A549 (cell line): Measurements from ENCODE around the gene UBR2. TPM values are rescaled to one million over a fixed set of nuclear protein-coding genes. Genes with fewer than 3 reads are reported as not detected.
"Not testable (repeated sequence)": the region's sequence is repeated elsewhere in the genome, so short reads cannot be mapped to it uniquely, and the experiment has no call there.

Experiments
- ATAC-seq, 2 experiments: fragments of 200-7000 bp in 1 of 2; fragments of >200 bp in 1 of 2; cut with Nextera tagmentation in 1 of 2; cut with Tn5 transposase in 1 of 2; 3 replicates each; pipeline versions ENCODE4 v1.8.0 to v1.9.1; 2018 to 2020; ENCODE audit warnings: mild to moderate bottlenecking in 1 of 2, moderate library complexity in 1 of 2
- CTCF ChIA-PET: fragments of 300-600 bp; sonication (Branson Sonifier 250); formaldehyde crosslinking; extraction: SDS; loops from one replicate; lab custom pipeline; 2021; ENCODE audit warnings: antibody characterized with exemption, inconsistent platforms; lab: Yijun Ruan, JAX
- POLR2A ChIA-PET: fragments of 350-600 bp; formaldehyde crosslinking; extraction: SDS; loops from one replicate; lab custom pipeline; 2021; ENCODE audit warnings: antibody characterized with exemption, inconsistent platforms; lab: Yijun Ruan, JAX
- DNase-seq, 2 experiments: peaks; one replicate each; pipeline versions ENCODE4 v3.0.0 to v3.0.0-alpha.2; 2011 to 2016; ENCODE audit warnings: low read depth in 1 of 2, low spot score in 1 of 2
- FAIRE-seq: peaks from 2 replicates; lab custom pipeline; 2011; peaks lifted over from hg19 to GRCh38; lab: Jason Lieb, UNC
- H3K27ac ChIP-seq, 2 experiments: fragments of >200 bp; sonication (Bioruptor Twin); formaldehyde crosslinking; 3 replicates each; pipeline ENCODE4 v1.5.1; 2016 to 2017
- H3K4me1 ChIP-seq: fragments of >200 bp; sonication (Bioruptor Twin); formaldehyde crosslinking; 3 replicates; pipeline ENCODE4 v1.6.1; 2016
- H3K4me2 ChIP-seq: fragments of >200 bp; sonication (Bioruptor Twin); formaldehyde crosslinking; 3 replicates; pipeline ENCODE4 v1.6.1; 2016
- H3K4me3 ChIP-seq: fragments of >200 bp; sonication (Bioruptor Twin); formaldehyde crosslinking; 3 replicates; pipeline ENCODE4 v1.5.1; 2016
- H3K9me3 ChIP-seq: fragments of >200 bp; sonication (Bioruptor Twin); formaldehyde crosslinking; 3 replicates; pipeline ENCODE4 v1.6.1; 2016
- EHMT2 ChIP-seq: fragments of 200-600 bp; sonication (generic); IDR thresholded peaks from 2 replicates; pipeline ENCODE4 v1.6.1; 2016; ENCODE audit warnings: antibody characterized with exemption, low read depth, mild to moderate bottlenecking, moderate library complexity
- EP300 ChIP-seq, 2 experiments: fragments of >200 bp; sonication (Bioruptor Twin); formaldehyde crosslinking; IDR thresholded peaks; 2 replicates in 1 of 2; 3 replicates in 1 of 2; pipeline ENCODE4 v1.6.1; 2016 to 2017
- ESRRA ChIP-seq: fragments of 150-350 bp; IDR thresholded peaks from 2 replicates; pipeline ENCODE4 v1.6.1; 2014; ENCODE audit warnings: mild to moderate bottlenecking, low read length, borderline replicate concordance
- FOXS1 ChIP-seq: fragments of 250-450 bp; sonication (Bioruptor Pico); IDR thresholded peaks from 2 replicates; pipeline ENCODE4 v1.5.0; 2020; ENCODE audit warnings: mild to moderate bottlenecking, moderate library complexity
- HDAC2 ChIP-seq: fragments of 200-600 bp; sonication (generic); IDR thresholded peaks from 2 replicates; pipeline ENCODE4 v1.6.1; 2016
- HOXB13 ChIP-seq: fragments of 250-450 bp; sonication (Bioruptor Pico); IDR thresholded peaks from 2 replicates; pipeline ENCODE4 v1.5.0; 2020; ENCODE audit warnings: low read depth, mild to moderate bottlenecking, moderate library complexity
- HOXB5 ChIP-seq: fragments of 250-450 bp; sonication (Bioruptor Pico); IDR thresholded peaks from 2 replicates; pipeline ENCODE4 v1.5.0; 2020; ENCODE audit warnings: mild to moderate bottlenecking, moderate library complexity
- JUNB ChIP-seq: fragments of >200 bp; sonication (Bioruptor Twin); formaldehyde crosslinking; IDR thresholded peaks from 2 replicates; pipeline ENCODE4 v1.6.1; 2016
- MYC ChIP-seq: IDR thresholded peaks from 2 replicates; pipeline ENCODE4 v1.6.1; 2012; ENCODE audit warnings: mild to moderate bottlenecking, inconsistent platforms, low read length, improper control_type of control experiment, borderline replicate concordance
- NFE2L2 ChIP-seq: fragments of 150-350 bp; conservative IDR thresholded peaks from 2 replicates; pipeline ENCODE4 v1.6.1; 2014; ENCODE audit warnings: low read length
- POLR2A ChIP-seq: IDR thresholded peaks from 2 replicates; pipeline ENCODE4 v1.6.1; 2012; ENCODE audit warnings: mild to moderate bottlenecking, low read length
- POLR2AphosphoS2 ChIP-seq: conservative IDR thresholded peaks from 2 replicates; pipeline ENCODE4 v1.6.1; 2012; ENCODE audit warnings: low read length, improper control_type of control experiment, inconsistent platforms
- RAD21 ChIP-seq, 2 experiments: fragments of >200 bp in 1 of 2; sonication (Bioruptor Twin) in 1 of 2; formaldehyde crosslinking in 1 of 2; IDR thresholded peaks in 1 of 2; conservative IDR thresholded peaks in 1 of 2; 2 replicates in 1 of 2; 3 replicates in 1 of 2; pipeline ENCODE4 v1.6.1; 2012 to 2018; ENCODE audit warnings: inconsistent platforms in 1 of 2
- RCOR1 ChIP-seq: fragments of 150-350 bp; IDR thresholded peaks from 2 replicates; pipeline ENCODE4 v1.6.1; 2014; ENCODE audit warnings: antibody characterized with exemption, low read length, low read depth
- RFX5 ChIP-seq: fragments of 450-650 bp; IDR thresholded peaks from 2 replicates; pipeline ENCODE4 v1.7.1; 2014; ENCODE audit warnings: antibody characterized with exemption, mild to moderate bottlenecking, moderate library complexity
- SREBF2 ChIP-seq: fragments of 450-650 bp; IDR thresholded peaks from 2 replicates; pipeline ENCODE4 v1.6.1; 2014; ENCODE audit warnings: mild to moderate bottlenecking, moderate library complexity
- TP53 ChIP-seq: fragments of 250-450 bp; sonication (Bioruptor Pico); IDR thresholded peaks from 2 replicates; pipeline ENCODE4 v1.5.0; 2021; ENCODE audit warnings: mild to moderate bottlenecking, moderate library complexity
- ZNF302 ChIP-seq: fragments of 250-450 bp; sonication (Bioruptor Pico); IDR thresholded peaks from 2 replicates; pipeline ENCODE4 v1.9.0; 2021; ENCODE audit warnings: inconsistent platforms, mild to moderate bottlenecking, moderate library complexity
- ZSCAN20 ChIP-seq: fragments of 250-450 bp; sonication (Bioruptor Pico); IDR thresholded peaks from 2 replicates; pipeline ENCODE4 v1.8.0; 2022; ENCODE audit warnings: mild to moderate bottlenecking, moderate library complexity
- WGBS: methylation state at CpG from one replicate; pipeline ENCODE4 v1.1.6; 2017; ENCODE audit errors: missing lambda C conversion rate; 5-methylcytosine and 5-hydroxymethylcytosine counted together
- polyA plus RNA-seq, 4 experiments: library from polyadenylated mRNA; depleted of rRNA in 3 of 4; stranded (reverse); fragments of >200 nt; fragmentation: RNase III in 1 of 4; extraction: RNeasy Plus Mini Kit Qiagen cat#74134 plus additional on column Dnase treatment in 1 of 4; gene quantifications; 2 replicates in 3 of 4; 3 replicates in 1 of 4; pipeline ENCODE4 v1.2.3, GENCODE V29; 2011 to 2017
- TF ChIP-seq, protein P1 (sequence below): fragments of >200 bp; sonication (Bioruptor Twin); formaldehyde crosslinking; IDR thresholded peaks from 3 replicates; pipeline ENCODE4 v1.5.1; 2016
- TF ChIP-seq, protein P2 (sequence below): fragments of 250-450 bp; sonication (Bioruptor Pico); IDR thresholded peaks from 2 replicates; pipeline ENCODE4 v1.5.0; 2020; ENCODE audit warnings: low read depth, mild to moderate bottlenecking, moderate library complexity
- TF ChIP-seq, protein P3 (sequence below): fragments of 250-450 bp; sonication (Bioruptor Pico); IDR thresholded peaks from 2 replicates; pipeline ENCODE4 v1.5.0; 2021; ENCODE audit warnings: mild to moderate bottlenecking, moderate library complexity, borderline replicate concordance

UBR2 gene
- polyA plus RNA-seq, 2 of the 4 experiments (the other 2 are of a cell fraction): 5.5 to 15.2 TPM

DNA sequence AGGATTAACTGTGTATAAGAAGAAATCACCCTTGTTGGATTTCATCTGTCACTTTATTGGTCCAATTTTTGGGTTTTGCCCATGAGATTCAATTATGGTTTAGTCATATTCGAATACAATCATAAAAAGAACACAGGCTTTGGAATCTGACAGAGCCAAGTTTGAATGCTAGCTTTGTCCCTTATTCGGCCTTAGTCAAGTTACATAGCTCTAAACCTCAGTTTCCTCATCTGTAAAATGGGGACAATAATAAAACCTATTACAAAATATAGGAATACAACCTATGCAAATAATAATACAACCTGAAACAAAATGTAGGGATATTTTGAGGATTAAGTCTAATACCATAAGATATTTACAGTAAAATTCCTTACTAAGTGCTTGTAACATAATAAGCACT, 100.9 kb downstream of the UBR2 start:
- ChIA-PET CTCF (interaction anchor here (0.6 to 4.3 kb wide), 4 partner anchors 15 to 213 kb away, joined by 3 to 45 read pairs (median 4); partner anchors contain the start of gene RPL7L1), POLR2A (no interaction called here)
- FAIRE-seq: no peak
- Histone ChIP-seq H3K9me3 (no peaks in the 10 kb centered on the region), H3K4me1 (no peaks in the 10 kb centered on the region)
- TF ChIP-seq EHMT2 (no peak), FOXS1 (CRISPR knock-in tag) (no peak), NFE2L2 (no peak), RFX5 (no peak), RAD21 (conservative IDR thresholded peaks at IDR 0.05 in 1 of 2, IDR thresholded peaks at IDR 0.05 in 1 of 2) (no peak), TP53 (CRISPR knock-in tag) (no peak), POLR2AphosphoS2 (no peak), POLR2A (no peak), RCOR1 (no peak), ESRRA (no peak), ZNF302 (CRISPR knock-in tag) (no peak), JUNB (no peak), ZSCAN20 (no peak), HOXB13 (no peak), MYC (no peak), HOXB5 (no peak)
- TF ChIP-seq, protein P1, sequence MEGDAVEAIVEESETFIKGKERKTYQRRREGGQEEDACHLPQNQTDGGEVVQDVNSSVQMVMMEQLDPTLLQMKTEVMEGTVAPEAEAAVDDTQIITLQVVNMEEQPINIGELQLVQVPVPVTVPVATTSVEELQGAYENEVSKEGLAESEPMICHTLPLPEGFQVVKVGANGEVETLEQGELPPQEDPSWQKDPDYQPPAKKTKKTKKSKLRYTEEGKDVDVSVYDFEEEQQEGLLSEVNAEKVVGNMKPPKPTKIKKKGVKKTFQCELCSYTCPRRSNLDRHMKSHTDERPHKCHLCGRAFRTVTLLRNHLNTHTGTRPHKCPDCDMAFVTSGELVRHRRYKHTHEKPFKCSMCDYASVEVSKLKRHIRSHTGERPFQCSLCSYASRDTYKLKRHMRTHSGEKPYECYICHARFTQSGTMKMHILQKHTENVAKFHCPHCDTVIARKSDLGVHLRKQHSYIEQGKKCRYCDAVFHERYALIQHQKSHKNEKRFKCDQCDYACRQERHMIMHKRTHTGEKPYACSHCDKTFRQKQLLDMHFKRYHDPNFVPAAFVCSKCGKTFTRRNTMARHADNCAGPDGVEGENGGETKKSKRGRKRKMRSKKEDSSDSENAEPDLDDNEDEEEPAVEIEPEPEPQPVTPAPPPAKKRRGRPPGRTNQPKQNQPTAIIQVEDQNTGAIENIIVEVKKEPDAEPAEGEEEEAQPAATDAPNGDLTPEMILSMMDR: no peak
- TF ChIP-seq, protein P2, sequence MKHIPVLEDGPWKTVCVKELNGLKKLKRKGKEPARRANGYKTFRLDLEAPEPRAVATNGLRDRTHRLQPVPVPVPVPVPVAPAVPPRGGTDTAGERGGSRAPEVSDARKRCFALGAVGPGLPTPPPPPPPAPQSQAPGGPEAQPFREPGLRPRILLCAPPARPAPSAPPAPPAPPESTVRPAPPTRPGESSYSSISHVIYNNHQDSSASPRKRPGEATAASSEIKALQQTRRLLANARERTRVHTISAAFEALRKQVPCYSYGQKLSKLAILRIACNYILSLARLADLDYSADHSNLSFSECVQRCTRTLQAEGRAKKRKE (CRISPR knock-in tag): no peak
- TF ChIP-seq, all 56 proteins: peak for 0
- no peak overlapping the region for H3K27ac ChIP-seq
- no peak overlapping the region for H3K4me3 ChIP-seq
- H3K4me2 ChIP-seq: no peak overlapping the region
- no peak for ATAC-seq
- no peak for DNase-seq
- 92% methylated on average over 2 of the region's 2 CpGs for WGBS

DNA sequence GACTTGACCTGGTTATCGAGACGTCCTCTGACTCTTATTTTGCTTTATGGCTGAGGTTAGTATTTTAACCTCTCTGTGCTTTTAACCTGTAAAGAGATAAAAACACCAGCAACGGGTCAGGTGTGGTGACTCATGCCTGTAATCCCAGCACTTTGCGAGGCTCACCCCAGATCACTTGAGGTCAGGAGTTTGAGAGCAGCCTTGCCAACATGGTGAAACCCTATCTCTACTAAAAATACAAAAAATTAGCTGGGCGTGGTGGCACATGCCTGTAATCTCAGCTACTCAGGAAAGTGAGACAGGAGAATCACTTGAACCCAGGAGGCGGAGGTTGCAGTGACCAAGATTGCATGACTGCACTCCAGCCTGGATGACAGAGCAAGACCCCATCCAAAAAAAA, 110.5 kb downstream of the UBR2 start:
- ATAC-seq, POLR2A ChIA-PET, H3K4me2 ChIP-seq, H3K27ac ChIP-seq, DNase-seq, H3K9me3 ChIP-seq, H3K4me1 ChIP-seq, H3K4me3 ChIP-seq, FAIRE-seq, CTCF ChIA-PET: not testable (repeated sequence)
- WGBS: 75% methylated on average over 6 of the region's 6 CpGs

DNA sequence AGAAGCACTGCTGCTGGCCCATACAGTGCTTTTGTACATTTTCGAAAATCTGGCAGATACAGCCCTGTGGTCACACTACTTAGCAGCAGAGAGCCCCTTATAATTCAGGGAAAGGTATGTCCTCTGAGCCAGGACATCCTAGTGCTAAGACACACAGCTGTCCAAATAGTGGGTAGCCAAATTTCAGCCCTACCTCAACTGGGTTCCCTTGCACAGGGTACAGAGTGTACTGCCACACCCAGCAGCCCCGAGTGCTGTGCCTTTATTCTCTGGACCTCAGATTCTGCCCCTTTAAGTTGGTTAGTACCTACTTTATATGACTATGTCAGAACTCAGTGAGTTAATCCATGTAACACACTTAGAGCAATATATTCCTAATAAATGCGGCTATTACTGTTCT, 111.0 kb downstream of the UBR2 start:
- no peaks in the 10 kb centered on the region for H3K9me3 ChIP-seq
- FAIRE-seq: no peak
- TF ChIP-seq HOXB13: no peak
- TF ChIP-seq HDAC2: no peak
- no peak for TF ChIP-seq EP300 (IDR thresholded peaks at IDR 0.05)
- TF ChIP-seq SREBF2: no peak
- TF ChIP-seq, protein P3, sequence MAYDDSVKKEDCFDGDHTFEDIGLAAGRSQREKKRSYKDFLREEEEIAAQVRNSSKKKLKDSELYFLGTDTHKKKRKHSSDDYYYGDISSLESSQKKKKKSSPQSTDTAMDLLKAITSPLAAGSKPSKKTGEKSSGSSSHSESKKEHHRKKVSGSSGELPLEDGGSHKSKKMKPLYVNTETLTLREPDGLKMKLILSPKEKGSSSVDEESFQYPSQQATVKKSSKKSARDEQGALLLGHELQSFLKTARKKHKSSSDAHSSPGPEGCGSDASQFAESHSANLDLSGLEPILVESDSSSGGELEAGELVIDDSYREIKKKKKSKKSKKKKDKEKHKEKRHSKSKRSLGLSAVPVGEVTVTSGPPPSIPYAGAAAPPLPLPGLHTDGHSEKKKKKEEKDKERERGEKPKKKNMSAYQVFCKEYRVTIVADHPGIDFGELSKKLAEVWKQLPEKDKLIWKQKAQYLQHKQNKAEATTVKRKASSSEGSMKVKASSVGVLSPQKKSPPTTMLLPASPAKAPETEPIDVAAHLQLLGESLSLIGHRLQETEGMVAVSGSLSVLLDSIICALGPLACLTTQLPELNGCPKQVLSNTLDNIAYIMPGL (CRISPR knock-in tag): no peak
- no peak overlapping the region for H3K4me3 ChIP-seq
- H3K4me2 ChIP-seq: no peak overlapping the region
- ATAC-seq: no peak
- WGBS: 88% methylated on average over 3 of the region's 3 CpGs
- H3K4me1 ChIP-seq: no peaks in the 10 kb centered on the region
- ChIA-PET POLR2A (no interaction called here), CTCF (interaction anchor here (1.1 kb wide), 1 partner anchor 52 kb away, joined by 3 read pairs; no protein-coding TSS in a partner anchor)
- no peak for DNase-seq
- H3K27ac ChIP-seq: no peak overlapping the region
